Bronchus fibroblast of lung (primary cell): ENCODE data around the gene MBOAT2. TPM values are rescaled to one million over a fixed set of nuclear protein-coding genes. Genes with fewer than 3 reads are reported as not detected.

Experiments used
- total RNA-seq: library from RNA; depleted of rRNA; stranded (reverse); fragments of >200 nt; gene quantifications from 2 replicates; pipeline ENCODE4 v1.2.3, GENCODE V29; 2015

The MBOAT2 gene
- total RNA-seq = 16.5 and 18.7 TPM in 2 replicates

GRCh38 chr2:9003616-9004337 lies at the start of gene MBOAT2:
Gene MBOAT2 (minus strand): TSS chr2:9003684. CDS start chr2:9003614, 70 bp downstream.

GRCh38 chr2:8836971-8837794 lies 166.3 kb downstream of the MBOAT2 start, which contains the start of gene KIDINS220:
Gene KIDINS220 (minus strand): TSS chr2:8837613. CDS start chr2:8827093, 10,520 bp downstream.

Other genes starting within 250 kb of the MBOAT2 start
- 20.1 and 23.2 TPM in 2 replicates for gene KIDINS220, start 166.1 kb downstream of the MBOAT2 start, total RNA-seq
- gene ASAP2, start 203.1 kb upstream of the MBOAT2 start, total RNA-seq = 13.4 and 17.8 TPM in 2 replicates